ENCODE results near the gene QRICH2. TPM values are rescaled to one million over a fixed set of nuclear protein-coding genes. Genes with fewer than 3 reads are reported as not detected.
A peak's percentile ranks its signal among the peaks of the same experiment; 100 is the strongest.

The QRICH2 gene
- total RNA-seq, 4 donors from 2014 or later = 1.6 to 2.6 (median 2.0) TPM

- in situ Hi-C loops (cut with MboI; ENCODE audit: low pct_ligation_motif_present in 1 of 4, low pct_unique_long_range_greater_than_20kb in 1 of 4, low sequenced_read_pairs in 3 of 4) = no loop called here
- 84 to 85% methylated on average over 4 to 8 of the region's 8 CpGs for WGBS, 2 donors (ENCODE audit: low coverage in 1 of 2)
Observed at GRCh38 chr17:76251478-76252039, 56.5 kb downstream of the QRICH2 start.

GRCh38 chr17:76250141-76250540, 57.9 kb downstream of the QRICH2 start:
- no peak overlapping the region for H3K27ac ChIP-seq
- H3K4me3 ChIP-seq = no peak overlapping the region
- 91 to 93% methylated on average over 5 to 6 of the region's 6 CpGs for WGBS, 2 donors (ENCODE audit: low coverage in 1 of 2)
- peaks cover 19 to 45% (median 29%) of the 10 kb centered on the region in 4 donors for H3K4me1 ChIP-seq
- no peak for DNase-seq
- intact Hi-C loops (cut with DNase I; ENCODE audit: low total_unique reads) = no loop called here
- in situ Hi-C loops (cut with MboI; ENCODE audit: low pct_ligation_motif_present in 1 of 4, low pct_unique_long_range_greater_than_20kb in 1 of 4, low sequenced_read_pairs in 3 of 4) = no loop called here
- TF ChIP-seq CTCF (IDR thresholded peaks at IDR 0.05) (no peak), POLR2AphosphoS5 (IDR thresholded peaks at IDR 0.05) (no peak), EP300 (IDR thresholded peaks at IDR 0.05; ENCODE audit: low read depth) (no peak), POLR2A (IDR thresholded peaks at IDR 0.05) (no peak)
- H3K27me3 ChIP-seq = no peaks in the 10 kb centered on the region
- no peaks in the 10 kb centered on the region for H3K9me3 ChIP-seq
- no peaks in the 10 kb centered on the region for H3K36me3 ChIP-seq

More at GRCh38 chr17:76251478-76252039, 56.5 kb downstream of the QRICH2 start:
- no peak for DNase-seq
- TF ChIP-seq POLR2AphosphoS5 (IDR thresholded peaks at IDR 0.05) (no peak), POLR2A (IDR thresholded peaks at IDR 0.05) (no peak), CTCF (IDR thresholded peaks at IDR 0.05) (no peak), EP300 (IDR thresholded peaks at IDR 0.05; ENCODE audit: low read depth) (no peak)
- H3K9me3 ChIP-seq = no peaks in the 10 kb centered on the region
- intact Hi-C loops (cut with DNase I; ENCODE audit: low total_unique reads) = no loop called here
- no peak overlapping the region for H3K4me3 ChIP-seq
- no peaks in the 10 kb centered on the region for H3K36me3 ChIP-seq
- peak overlapping the region; percentile 39 to 78 (median 70) for H3K27ac ChIP-seq
- no peaks in the 10 kb centered on the region for H3K27me3 ChIP-seq
- H3K4me1 ChIP-seq = peaks cover 13 to 38% (median 21%) of the 10 kb centered on the region in 4 donors

- H3K27ac ChIP-seq = no peak overlapping the region
- in situ Hi-C loops (cut with MboI; ENCODE audit: low pct_ligation_motif_present in 1 of 4, low pct_unique_long_range_greater_than_20kb in 1 of 4, low sequenced_read_pairs in 3 of 4) = no loop called here
- TF ChIP-seq EP300 (IDR thresholded peaks at IDR 0.05; ENCODE audit: low read depth) = no peak
- TF ChIP-seq POLR2A (IDR thresholded peaks at IDR 0.05) = no peak
- no peak for TF ChIP-seq POLR2AphosphoS5 (IDR thresholded peaks at IDR 0.05)
- TF ChIP-seq CTCF (IDR thresholded peaks at IDR 0.05) = no peak
- intact Hi-C loops (cut with DNase I; ENCODE audit: low total_unique reads) = no loop called here
- no peak overlapping the region for H3K4me3 ChIP-seq
- DNase-seq = no peak
- peaks cover 18 to 41% (median 27%) of the 10 kb centered on the region in 4 donors for H3K4me1 ChIP-seq
- H3K27me3 ChIP-seq = peaks cover 3% of the 10 kb centered on the region
- 86% methylated on average over 7 to 11 of the region's 11 CpGs for WGBS, 2 donors (ENCODE audit: low coverage in 1 of 2)
- H3K36me3 ChIP-seq = no peaks in the 10 kb centered on the region
- no peaks in the 10 kb centered on the region for H3K9me3 ChIP-seq
Observed at GRCh38 chr17:76248013-76248782, 59.9 kb downstream of the QRICH2 start.

GRCh38 chr17:76247304-76247703, 60.8 kb downstream of the QRICH2 start:
- Histone ChIP-seq H3K27ac (peak overlapping the region; percentile 52 to 66 (median 62)), H3K4me1 (peaks cover 10 to 32% (median 22%) of the 10 kb centered on the region in 4 donors), H3K27me3 (peaks cover 6% of the 10 kb centered on the region), H3K36me3 (no peaks in the 10 kb centered on the region), H3K4me3 (no peak overlapping the region), H3K9me3 (no peaks in the 10 kb centered on the region)
- no peak for DNase-seq
- WGBS, 2 donors (ENCODE audit: low coverage in 1 of 2) = 86 to 91% methylated on average over 7 to 8 of the region's 8 CpGs
- in situ Hi-C loops (cut with MboI; ENCODE audit: low pct_ligation_motif_present in 1 of 4, low pct_unique_long_range_greater_than_20kb in 1 of 4, low sequenced_read_pairs in 3 of 4) (no loop called here), intact Hi-C loops (cut with DNase I; ENCODE audit: low total_unique reads) (no loop called here)
- TF ChIP-seq POLR2AphosphoS5 (IDR thresholded peaks at IDR 0.05) = no peak
- no peak for TF ChIP-seq POLR2A (IDR thresholded peaks at IDR 0.05)
- TF ChIP-seq CTCF (IDR thresholded peaks at IDR 0.05) = no peak
- no peak for TF ChIP-seq EP300 (IDR thresholded peaks at IDR 0.05; ENCODE audit: low read depth)
